K562 (cell line): ENCODE results near the gene ZC3H10. TPM values are rescaled to one million over a fixed set of nuclear protein-coding genes. Genes with fewer than 3 reads are reported as not detected.

Experiments used
- CBX1 ChIP-seq: sonication (generic); IDR thresholded peaks from 2 replicates; pipeline ENCODE4 v1.6.1; 2016; ENCODE audit warnings: antibody characterized with exemption, low read depth, mild to moderate bottlenecking
- CXXC5 ChIP-seq: fragments of 250-450 bp; sonication (Bioruptor Pico); IDR thresholded peaks from 2 replicates; pipeline ENCODE4 v1.8.0; 2022; ENCODE audit warnings: inconsistent platforms, mild to moderate bottlenecking, moderate library complexity
- EP400 ChIP-seq: fragments of 450-650 bp; IDR thresholded peaks from 2 replicates; pipeline ENCODE4 v1.6.1; 2017; ENCODE audit warnings: antibody characterized with exemption, mild to moderate bottlenecking, moderate library complexity
- ETV5 ChIP-seq: sonication (generic); formaldehyde crosslinking; IDR thresholded peaks from 2 replicates; pipeline ENCODE4 v1.4.0; 2020; ENCODE audit warnings: low read depth, mild to moderate bottlenecking, missing genetic modification reagents
- FOXK2 ChIP-seq, 2 experiments: fragments of 450-650 bp; IDR thresholded peaks in 1 of 2; conservative IDR thresholded peaks in 1 of 2; 2 replicates each; pipeline ENCODE4 v1.6.1; 2016; ENCODE audit warnings: low read depth in 2 of 2, mild to moderate bottlenecking in 1 of 2
- FOXM1 ChIP-seq, 2 experiments: fragments of 450-650 bp in 1 of 2; sonication (generic) in 1 of 2; formaldehyde crosslinking in 1 of 2; IDR thresholded peaks; 2 replicates each; pipeline versions ENCODE4 v1.6.1 to v1.9.0; 2017 to 2022; ENCODE audit warnings: low read depth in 2 of 2, mild to moderate bottlenecking in 2 of 2, missing genetic modification reagents in 1 of 2, moderate library complexity in 1 of 2
- FOXP1 ChIP-seq: sonication (generic); formaldehyde crosslinking; IDR thresholded peaks from 2 replicates; pipeline ENCODE4 v1.8.0; 2022; ENCODE audit warnings: mild to moderate bottlenecking, missing genetic modification reagents
- LCOR ChIP-seq: sonication (generic); formaldehyde crosslinking; IDR thresholded peaks from 2 replicates; pipeline ENCODE4 v1.8.0; 2022; ENCODE audit warnings: mild to moderate bottlenecking, missing genetic modification reagents
- TAF9B ChIP-seq: fragments of 450-650 bp; IDR thresholded peaks from 2 replicates; pipeline ENCODE4 v1.6.1; 2018; ENCODE audit warnings: mild to moderate bottlenecking; ENCODE audit not compliant: partially characterized antibody
- TEAD1 ChIP-seq, 2 experiments: fragments of 450-650 bp in 1 of 2; sonication (generic) in 1 of 2; formaldehyde crosslinking; IDR thresholded peaks; 2 replicates each; pipeline versions ENCODE4 v1.4.0 to v1.8.0; 2020 to 2022; ENCODE audit warnings: mild to moderate bottlenecking in 2 of 2, missing genetic modification reagents in 1 of 2
- THRAP3 ChIP-seq: fragments of 450-650 bp; IDR thresholded peaks from 2 replicates; pipeline ENCODE4 v1.6.1; 2016; ENCODE audit warnings: mild to moderate bottlenecking, inconsistent platforms, borderline replicate concordance
- polyA plus RNA-seq, 8 experiments: library from polyadenylated mRNA; depleted of rRNA in 4 of 8; stranded (reverse) in 5 of 8; unstranded in 3 of 8; fragments of >200 nt; fragmentation: Nextera tagmentation in 2 of 8; fragmentation: Illumina TruSeq in 1 of 8; extraction: Ambion mirVana in 2 of 8; extraction: Trizol in 1 of 8; gene quantifications; 2 replicates each; pipeline versions ENCODE4 v1.2.1 to v1.2.3, GENCODE V29; 2011 to 2014; ENCODE audit warnings: inconsistent platforms in 1 of 8, missing spikeins in 1 of 8
- total RNA-seq, 7 experiments: library from RNA; depleted of rRNA in 6 of 7; stranded (reverse); fragments of >200 nt in 6 of 7; fragmentation: Illumina TruSeq in 2 of 7; extraction: Trizol in 2 of 7; gene quantifications; 2 replicates each; pipeline versions ENCODE4 v1.2.1 to v1.2.3, GENCODE V29; 2011 to 2021; ENCODE audit warnings: low replicate concordance in 1 of 7
- TF ChIP-seq, protein P1 (sequence below), 2 experiments: IDR thresholded peaks; 2 replicates each; pipeline ENCODE4 v1.6.1; 2011; ENCODE audit warnings: borderline replicate concordance in 1 of 2, control low read depth in 1 of 2, low read depth in 1 of 2, low read length in 1 of 2, mild to moderate bottlenecking in 1 of 2, mixed read lengths in 1 of 2, moderate library complexity in 1 of 2; ENCODE audit not compliant: insufficient read depth in 1 of 2, insufficient read length in 1 of 2, poor library complexity in 1 of 2, severe bottlenecking in 1 of 2; ENCODE audit errors: extremely low read depth in 1 of 2
- TF ChIP-seq, protein P2 (sequence below): sonication (generic); formaldehyde crosslinking; IDR thresholded peaks from 2 replicates; pipeline ENCODE4 v1.9.0; 2022; ENCODE audit warnings: mild to moderate bottlenecking, missing genetic modification reagents
- TF ChIP-seq, protein P3 (sequence below): fragments of 450-650 bp; IDR thresholded peaks from 2 replicates; pipeline ENCODE4 v1.6.1; 2017; ENCODE audit warnings: antibody characterized with exemption, mild to moderate bottlenecking
- TF ChIP-seq, protein P4 (sequence below): sonication (generic); formaldehyde crosslinking; IDR thresholded peaks from 2 replicates; pipeline ENCODE4 v1.8.0; 2023; ENCODE audit warnings: mild to moderate bottlenecking, missing genetic modification reagents
- TF ChIP-seq, protein P5 (sequence below), 2 experiments: fragments of 450-650 bp; conservative IDR thresholded peaks; 2 replicates each; pipeline ENCODE4 v1.6.1; 2017; ENCODE audit warnings: mild to moderate bottlenecking in 2 of 2, moderate library complexity in 2 of 2

ZC3H10 gene
- total and polyA plus RNA-seq, 9 of the 15 experiments (the other 6 are each of a cell fraction or from before 2014, with no cell fraction given) = 0.31 to 4.1 (median 1.6) TPM

DNA sequence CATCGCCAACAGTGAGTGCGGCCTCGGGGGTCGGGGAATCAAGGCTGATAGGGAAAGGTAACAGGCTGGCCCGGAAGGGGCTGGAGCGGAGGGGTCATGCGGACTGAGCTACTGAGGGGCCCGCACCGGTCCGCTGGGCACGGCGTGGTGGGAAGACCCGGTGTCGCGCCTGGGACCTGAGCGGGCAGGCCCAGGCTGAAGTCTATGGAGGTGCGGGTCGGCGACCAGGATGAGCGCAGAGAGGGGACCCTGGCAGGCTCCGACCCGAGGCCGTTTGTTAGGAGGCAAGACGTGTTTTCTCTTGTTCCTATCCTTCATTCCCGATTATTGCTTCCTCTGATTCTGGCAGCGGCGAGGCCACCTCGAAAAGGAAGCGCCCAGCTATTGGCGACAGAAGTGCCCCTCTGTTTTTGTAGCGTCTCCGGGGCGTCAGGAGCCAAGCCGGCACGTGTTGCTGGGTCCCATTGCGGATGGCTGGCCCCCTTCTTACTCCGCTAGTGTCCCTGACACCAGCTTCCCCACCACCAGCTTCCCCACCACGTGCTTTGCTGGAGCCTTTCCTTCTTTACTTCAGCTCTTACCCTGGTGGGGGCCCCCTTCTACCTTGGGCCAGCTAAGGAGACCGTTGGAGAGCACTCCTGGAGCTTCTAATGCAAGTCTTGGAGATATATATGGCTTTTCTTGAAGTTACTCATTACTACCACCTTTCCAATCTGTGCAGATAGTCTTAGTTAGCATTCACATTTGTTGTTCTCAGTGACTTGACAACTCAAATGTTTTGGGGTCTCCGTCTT is 13.1 kb upstream of the ZC3H10 start (continued):
- TF ChIP-seq, protein P1, sequence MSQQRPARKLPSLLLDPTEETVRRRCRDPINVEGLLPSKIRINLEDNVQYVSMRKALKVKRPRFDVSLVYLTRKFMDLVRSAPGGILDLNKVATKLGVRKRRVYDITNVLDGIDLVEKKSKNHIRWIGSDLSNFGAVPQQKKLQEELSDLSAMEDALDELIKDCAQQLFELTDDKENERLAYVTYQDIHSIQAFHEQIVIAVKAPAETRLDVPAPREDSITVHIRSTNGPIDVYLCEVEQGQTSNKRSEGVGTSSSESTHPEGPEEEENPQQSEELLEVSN (IDR thresholded peaks at IDR 0.05; ENCODE audit: borderline replicate concordance in 1 of 2, extremely low read depth in 1 of 2, insufficient read depth in 1 of 2, insufficient read length in 1 of 2, low read depth in 1 of 2, low read length in 1 of 2, poor library complexity in 1 of 2, severe bottlenecking in 1 of 2) = peak in 1 of 2 experiments; percentile 56
- peak; percentile 24 for TF ChIP-seq TAF9B
- TF ChIP-seq TEAD1 (CRISPR knock-in tag; IDR thresholded peaks at IDR 0.05) = peak in 1 of 2 experiments; percentile 55; a peak in 1 of 4 replicates
- peak; percentile 60 for TF ChIP-seq EP400
- TF ChIP-seq CBX1 = no peak
- no peak; the same call in 1 of the 2 replicates for TF ChIP-seq LCOR (CRISPR knock-in tag)
- TF ChIP-seq, protein P2, sequence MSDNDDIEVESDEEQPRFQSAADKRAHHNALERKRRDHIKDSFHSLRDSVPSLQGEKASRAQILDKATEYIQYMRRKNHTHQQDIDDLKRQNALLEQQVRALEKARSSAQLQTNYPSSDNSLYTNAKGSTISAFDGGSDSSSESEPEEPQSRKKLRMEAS (CRISPR knock-in tag) = peak; percentile 87
- TF ChIP-seq, protein P3, sequence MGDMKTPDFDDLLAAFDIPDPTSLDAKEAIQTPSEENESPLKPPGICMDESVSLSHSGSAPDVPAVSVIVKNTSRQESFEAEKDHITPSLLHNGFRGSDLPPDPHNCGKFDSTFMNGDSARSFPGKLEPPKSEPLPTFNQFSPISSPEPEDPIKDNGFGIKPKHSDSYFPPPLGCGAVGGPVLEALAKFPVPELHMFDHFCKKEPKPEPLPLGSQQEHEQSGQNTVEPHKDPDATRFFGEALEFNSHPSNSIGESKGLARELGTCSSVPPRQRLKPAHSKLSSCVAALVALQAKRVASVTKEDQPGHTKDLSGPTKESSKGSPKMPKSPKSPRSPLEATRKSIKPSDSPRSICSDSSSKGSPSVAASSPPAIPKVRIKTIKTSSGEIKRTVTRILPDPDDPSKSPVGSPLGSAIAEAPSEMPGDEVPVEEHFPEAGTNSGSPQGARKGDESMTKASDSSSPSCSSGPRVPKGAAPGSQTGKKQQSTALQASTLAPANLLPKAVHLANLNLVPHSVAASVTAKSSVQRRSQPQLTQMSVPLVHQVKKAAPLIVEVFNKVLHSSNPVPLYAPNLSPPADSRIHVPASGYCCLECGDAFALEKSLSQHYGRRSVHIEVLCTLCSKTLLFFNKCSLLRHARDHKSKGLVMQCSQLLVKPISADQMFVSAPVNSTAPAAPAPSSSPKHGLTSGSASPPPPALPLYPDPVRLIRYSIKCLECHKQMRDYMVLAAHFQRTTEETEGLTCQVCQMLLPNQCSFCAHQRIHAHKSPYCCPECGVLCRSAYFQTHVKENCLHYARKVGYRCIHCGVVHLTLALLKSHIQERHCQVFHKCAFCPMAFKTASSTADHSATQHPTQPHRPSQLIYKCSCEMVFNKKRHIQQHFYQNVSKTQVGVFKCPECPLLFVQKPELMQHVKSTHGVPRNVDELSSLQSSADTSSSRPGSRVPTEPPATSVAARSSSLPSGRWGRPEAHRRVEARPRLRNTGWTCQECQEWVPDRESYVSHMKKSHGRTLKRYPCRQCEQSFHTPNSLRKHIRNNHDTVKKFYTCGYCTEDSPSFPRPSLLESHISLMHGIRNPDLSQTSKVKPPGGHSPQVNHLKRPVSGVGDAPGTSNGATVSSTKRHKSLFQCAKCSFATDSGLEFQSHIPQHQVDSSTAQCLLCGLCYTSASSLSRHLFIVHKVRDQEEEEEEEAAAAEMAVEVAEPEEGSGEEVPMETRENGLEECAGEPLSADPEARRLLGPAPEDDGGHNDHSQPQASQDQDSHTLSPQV = peak; percentile 65
- TF ChIP-seq FOXM1 (IDR thresholded peaks at IDR 0.05; ENCODE audit: low read depth) = 0 out of 2 replicates have a peak, but pooled peaks have one; percentile 11
- TF ChIP-seq FOXM1 (CRISPR knock-in tag; IDR thresholded peaks at IDR 0.05; ENCODE audit: low read depth) = no peak
- TF ChIP-seq FOXP1 (CRISPR knock-in tag) = 0 out of 2 replicates have a peak, but pooled peaks have one; percentile 3
- peak; percentile 20; the same call in 1 of the 2 replicates for TF ChIP-seq THRAP3
- TF ChIP-seq, protein P4, sequence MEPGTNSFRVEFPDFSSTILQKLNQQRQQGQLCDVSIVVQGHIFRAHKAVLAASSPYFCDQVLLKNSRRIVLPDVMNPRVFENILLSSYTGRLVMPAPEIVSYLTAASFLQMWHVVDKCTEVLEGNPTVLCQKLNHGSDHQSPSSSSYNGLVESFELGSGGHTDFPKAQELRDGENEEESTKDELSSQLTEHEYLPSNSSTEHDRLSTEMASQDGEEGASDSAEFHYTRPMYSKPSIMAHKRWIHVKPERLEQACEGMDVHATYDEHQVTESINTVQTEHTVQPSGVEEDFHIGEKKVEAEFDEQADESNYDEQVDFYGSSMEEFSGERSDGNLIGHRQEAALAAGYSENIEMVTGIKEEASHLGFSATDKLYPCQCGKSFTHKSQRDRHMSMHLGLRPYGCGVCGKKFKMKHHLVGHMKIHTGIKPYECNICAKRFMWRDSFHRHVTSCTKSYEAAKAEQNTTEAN (CRISPR knock-in tag) = 0 out of 2 replicates have a peak, but pooled peaks have one; percentile 18
- peak; percentile 27 for TF ChIP-seq CXXC5 (CRISPR knock-in tag)
- TF ChIP-seq, protein P5, sequence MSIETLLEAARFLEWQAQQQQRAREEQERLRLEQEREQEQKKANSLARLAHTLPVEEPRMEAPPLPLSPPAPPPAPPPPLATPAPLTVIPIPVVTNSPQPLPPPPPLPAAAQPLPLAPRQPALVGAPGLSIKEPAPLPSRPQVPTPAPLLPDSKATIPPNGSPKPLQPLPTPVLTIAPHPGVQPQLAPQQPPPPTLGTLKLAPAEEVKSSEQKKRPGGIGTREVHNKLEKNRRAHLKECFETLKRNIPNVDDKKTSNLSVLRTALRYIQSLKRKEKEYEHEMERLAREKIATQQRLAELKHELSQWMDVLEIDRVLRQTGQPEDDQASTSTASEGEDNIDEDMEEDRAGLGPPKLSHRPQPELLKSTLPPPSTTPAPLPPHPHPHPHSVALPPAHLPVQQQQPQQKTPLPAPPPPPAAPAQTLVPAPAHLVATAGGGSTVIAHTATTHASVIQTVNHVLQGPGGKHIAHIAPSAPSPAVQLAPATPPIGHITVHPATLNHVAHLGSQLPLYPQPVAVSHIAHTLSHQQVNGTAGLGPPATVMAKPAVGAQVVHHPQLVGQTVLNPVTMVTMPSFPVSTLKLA (conservative IDR thresholded peaks at IDR 0.05) = peak; percentile 92 to 95
- TF ChIP-seq FOXK2 (conservative IDR thresholded peaks at IDR 0.05 in 1 of 2, IDR thresholded peaks at IDR 0.05 in 1 of 2; ENCODE audit: low read depth in 2 of 2) = 0 out of 4 replicates have a peak, but pooled peaks have one; percentile 8 to 11
- TF ChIP-seq ETV5 (CRISPR knock-in tag) = 0 out of 2 replicates have a peak, but pooled peaks have one; percentile 3
